GM23338 (cell line): ENCODE measurements around the gene MMP25. TPM values are rescaled to one million over a fixed set of nuclear protein-coding genes. Genes with fewer than 3 reads are reported as not detected.

Experiments used
- CREB1 ChIP-seq: fragments of 250-450 bp; sonication (Bioruptor Pico); IDR thresholded peaks from 2 replicates; pipeline ENCODE4 v1.5.0; 2020; ENCODE audit warnings: low read depth, mild to moderate bottlenecking, moderate library complexity
- EZH2 ChIP-seq: fragments of 200-600 bp; sonication (generic); IDR thresholded peaks from one replicate; pipeline ENCODE4 v1.8.0; 2017; ENCODE audit warnings: antibody characterized with exemption, mild to moderate bottlenecking, low read depth; ENCODE audit not compliant: unreplicated experiment
- EZH2phosphoT487 ChIP-seq: fragments of 200-600 bp; sonication (generic); IDR thresholded peaks from one replicate; pipeline ENCODE4 v1.8.1; 2018; ENCODE audit warnings: antibody characterized with exemption; ENCODE audit not compliant: unreplicated experiment
- JUNB ChIP-seq: IDR thresholded peaks from one replicate; pipeline ENCODE4 v1.6.1; 2016; ENCODE audit warnings: antibody characterized with exemption; ENCODE audit not compliant: unreplicated experiment
- NANOG ChIP-seq: IDR thresholded peaks from 2 replicates; pipeline ENCODE4 v1.6.1; 2016; ENCODE audit warnings: antibody characterized with exemption, borderline replicate concordance
- ZNF331 ChIP-seq: fragments of 250-450 bp; sonication (Bioruptor Pico); IDR thresholded peaks from 2 replicates; pipeline ENCODE4 v1.5.0; 2020; ENCODE audit warnings: low read depth, mild to moderate bottlenecking, moderate library complexity
- polyA plus RNA-seq: library from polyadenylated mRNA; unstranded; fragments of >200 nt; fragmentation: Nextera tagmentation; extraction: Ambion mirVana; gene quantifications from 2 replicates; pipeline ENCODE4 v1.2.1, GENCODE V29; 2016
- total RNA-seq: library from RNA; depleted of rRNA; stranded (reverse); fragments of >200 nt; shearing (Covaris generic); gene quantifications from 2 replicates; pipeline ENCODE4 v1.2.3, GENCODE V29; 2014
- TF ChIP-seq, protein P1 (sequence below): fragments of 250-450 bp; sonication (Bioruptor Pico); IDR thresholded peaks from 2 replicates; pipeline ENCODE4 v1.5.0; 2020; ENCODE audit warnings: mild to moderate bottlenecking, moderate library complexity
- TF ChIP-seq, protein P2 (sequence below): IDR thresholded peaks from one replicate; pipeline ENCODE4 v1.6.1; 2018; ENCODE audit warnings: antibody characterized with exemption; ENCODE audit not compliant: unreplicated experiment

MMP25 gene
- total and polyA plus RNA-seq, 2 experiments from 2014 or later = 7.7 to 15.9 TPM

DNA sequence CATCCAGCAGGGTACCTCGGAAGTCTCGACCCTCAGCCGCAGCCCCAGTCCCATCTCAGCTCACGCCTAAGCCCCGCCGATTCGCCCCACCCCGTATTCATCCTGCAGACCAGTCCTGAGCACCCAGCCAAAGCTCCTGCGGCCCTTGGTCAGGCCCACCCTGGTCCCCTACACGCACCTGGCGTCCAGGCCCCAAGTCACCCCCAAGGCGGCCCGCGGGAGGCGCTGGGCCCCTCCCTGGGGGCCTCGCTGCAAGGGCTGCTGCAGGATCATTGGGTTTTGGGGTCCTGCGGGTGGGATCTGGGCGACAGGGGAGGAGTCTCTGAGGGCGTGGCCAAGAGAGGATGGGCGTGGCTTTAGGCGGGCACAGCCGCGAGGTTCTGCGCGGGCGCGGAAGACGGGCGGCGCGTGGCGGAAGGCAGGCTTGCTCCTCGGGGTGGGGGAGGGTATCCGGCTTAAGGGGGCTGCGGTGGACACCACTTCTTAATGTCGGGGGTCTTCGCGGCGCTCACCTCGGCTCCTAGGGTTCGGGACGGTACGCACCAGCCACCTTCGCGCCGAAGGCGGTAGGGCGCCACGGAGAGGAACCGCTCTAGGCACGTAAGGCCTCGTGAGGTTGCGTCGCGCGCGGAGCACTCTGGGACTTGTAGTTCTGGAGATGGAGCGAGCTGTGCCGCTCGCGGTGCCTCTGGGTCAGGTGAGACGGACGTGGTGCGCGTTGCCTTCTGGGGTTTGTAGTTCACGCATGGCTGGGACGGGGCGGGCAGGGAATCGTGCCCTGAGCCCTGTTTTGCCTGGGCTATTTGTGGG, 22.5 kb upstream of the MMP25 start, which contains the start of the genes HCFC1R1 and THOC6 (continued):
- TF ChIP-seq, protein P1, sequence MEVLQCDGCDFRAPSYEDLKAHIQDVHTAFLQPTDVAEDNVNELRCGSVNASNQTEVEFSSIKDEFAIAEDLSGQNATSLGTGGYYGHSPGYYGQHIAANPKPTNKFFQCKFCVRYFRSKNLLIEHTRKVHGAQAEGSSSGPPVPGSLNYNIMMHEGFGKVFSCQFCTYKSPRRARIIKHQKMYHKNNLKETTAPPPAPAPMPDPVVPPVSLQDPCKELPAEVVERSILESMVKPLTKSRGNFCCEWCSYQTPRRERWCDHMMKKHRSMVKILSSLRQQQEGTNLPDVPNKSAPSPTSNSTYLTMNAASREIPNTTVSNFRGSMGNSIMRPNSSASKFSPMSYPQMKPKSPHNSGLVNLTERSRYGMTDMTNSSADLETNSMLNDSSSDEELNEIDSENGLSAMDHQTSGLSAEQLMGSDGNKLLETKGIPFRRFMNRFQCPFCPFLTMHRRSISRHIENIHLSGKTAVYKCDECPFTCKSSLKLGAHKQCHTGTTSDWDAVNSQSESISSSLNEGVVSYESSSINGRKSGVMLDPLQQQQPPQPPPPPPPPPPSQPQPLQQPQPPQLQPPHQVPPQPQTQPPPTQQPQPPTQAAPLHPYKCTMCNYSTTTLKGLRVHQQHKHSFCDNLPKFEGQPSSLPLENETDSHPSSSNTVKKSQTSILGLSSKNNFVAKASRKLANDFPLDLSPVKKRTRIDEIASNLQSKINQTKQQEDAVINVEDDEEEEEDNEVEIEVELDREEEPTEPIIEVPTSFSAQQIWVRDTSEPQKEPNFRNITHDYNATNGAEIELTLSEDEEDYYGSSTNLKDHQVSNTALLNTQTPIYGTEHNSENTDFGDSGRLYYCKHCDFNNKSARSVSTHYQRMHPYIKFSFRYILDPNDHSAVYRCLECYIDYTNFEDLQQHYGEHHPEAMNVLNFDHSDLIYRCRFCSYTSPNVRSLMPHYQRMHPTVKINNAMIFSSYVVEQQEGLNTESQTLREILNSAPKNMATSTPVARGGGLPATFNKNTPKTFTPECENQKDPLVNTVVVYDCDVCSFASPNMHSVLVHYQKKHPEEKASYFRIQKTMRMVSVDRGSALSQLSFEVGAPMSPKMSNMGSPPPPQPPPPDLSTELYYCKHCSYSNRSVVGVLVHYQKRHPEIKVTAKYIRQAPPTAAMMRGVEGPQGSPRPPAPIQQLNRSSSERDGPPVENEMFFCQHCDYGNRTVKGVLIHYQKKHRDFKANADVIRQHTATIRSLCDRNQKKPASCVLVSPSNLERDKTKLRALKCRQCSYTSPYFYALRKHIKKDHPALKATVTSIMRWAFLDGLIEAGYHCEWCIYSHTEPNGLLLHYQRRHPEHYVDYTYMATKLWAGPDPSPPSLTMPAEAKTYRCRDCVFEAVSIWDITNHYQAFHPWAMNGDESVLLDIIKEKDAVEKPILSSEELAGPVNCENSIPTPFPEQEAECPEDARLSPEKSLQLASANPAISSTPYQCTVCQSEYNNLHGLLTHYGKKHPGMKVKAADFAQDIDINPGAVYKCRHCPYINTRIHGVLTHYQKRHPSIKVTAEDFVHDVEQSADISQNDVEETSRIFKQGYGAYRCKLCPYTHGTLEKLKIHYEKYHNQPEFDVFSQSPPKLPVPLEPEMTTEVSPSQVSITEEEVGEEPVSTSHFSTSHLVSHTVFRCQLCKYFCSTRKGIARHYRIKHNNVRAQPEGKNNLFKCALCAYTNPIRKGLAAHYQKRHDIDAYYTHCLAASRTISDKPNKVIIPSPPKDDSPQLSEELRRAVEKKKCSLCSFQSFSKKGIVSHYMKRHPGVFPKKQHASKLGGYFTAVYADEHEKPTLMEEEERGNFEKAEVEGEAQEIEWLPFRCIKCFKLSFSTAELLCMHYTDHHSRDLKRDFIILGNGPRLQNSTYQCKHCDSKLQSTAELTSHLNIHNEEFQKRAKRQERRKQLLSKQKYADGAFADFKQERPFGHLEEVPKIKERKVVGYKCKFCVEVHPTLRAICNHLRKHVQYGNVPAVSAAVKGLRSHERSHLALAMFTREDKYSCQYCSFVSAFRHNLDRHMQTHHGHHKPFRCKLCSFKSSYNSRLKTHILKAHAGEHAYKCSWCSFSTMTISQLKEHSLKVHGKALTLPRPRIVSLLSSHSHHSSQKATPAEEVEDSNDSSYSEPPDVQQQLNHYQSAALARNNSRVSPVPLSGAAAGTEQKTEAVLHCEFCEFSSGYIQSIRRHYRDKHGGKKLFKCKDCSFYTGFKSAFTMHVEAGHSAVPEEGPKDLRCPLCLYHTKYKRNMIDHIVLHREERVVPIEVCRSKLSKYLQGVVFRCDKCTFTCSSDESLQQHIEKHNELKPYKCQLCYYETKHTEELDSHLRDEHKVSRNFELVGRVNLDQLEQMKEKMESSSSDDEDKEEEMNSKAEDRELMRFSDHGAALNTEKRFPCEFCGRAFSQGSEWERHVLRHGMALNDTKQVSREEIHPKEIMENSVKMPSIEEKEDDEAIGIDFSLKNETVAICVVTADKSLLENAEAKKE (CRISPR knock-in tag) = no peak
- TF ChIP-seq CREB1 (peak; percentile 88), ZNF331 (no peak), EZH2phosphoT487 (no peak), JUNB (no peak), NANOG (no peak), EZH2 (no peak)
- TF ChIP-seq, protein P2, sequence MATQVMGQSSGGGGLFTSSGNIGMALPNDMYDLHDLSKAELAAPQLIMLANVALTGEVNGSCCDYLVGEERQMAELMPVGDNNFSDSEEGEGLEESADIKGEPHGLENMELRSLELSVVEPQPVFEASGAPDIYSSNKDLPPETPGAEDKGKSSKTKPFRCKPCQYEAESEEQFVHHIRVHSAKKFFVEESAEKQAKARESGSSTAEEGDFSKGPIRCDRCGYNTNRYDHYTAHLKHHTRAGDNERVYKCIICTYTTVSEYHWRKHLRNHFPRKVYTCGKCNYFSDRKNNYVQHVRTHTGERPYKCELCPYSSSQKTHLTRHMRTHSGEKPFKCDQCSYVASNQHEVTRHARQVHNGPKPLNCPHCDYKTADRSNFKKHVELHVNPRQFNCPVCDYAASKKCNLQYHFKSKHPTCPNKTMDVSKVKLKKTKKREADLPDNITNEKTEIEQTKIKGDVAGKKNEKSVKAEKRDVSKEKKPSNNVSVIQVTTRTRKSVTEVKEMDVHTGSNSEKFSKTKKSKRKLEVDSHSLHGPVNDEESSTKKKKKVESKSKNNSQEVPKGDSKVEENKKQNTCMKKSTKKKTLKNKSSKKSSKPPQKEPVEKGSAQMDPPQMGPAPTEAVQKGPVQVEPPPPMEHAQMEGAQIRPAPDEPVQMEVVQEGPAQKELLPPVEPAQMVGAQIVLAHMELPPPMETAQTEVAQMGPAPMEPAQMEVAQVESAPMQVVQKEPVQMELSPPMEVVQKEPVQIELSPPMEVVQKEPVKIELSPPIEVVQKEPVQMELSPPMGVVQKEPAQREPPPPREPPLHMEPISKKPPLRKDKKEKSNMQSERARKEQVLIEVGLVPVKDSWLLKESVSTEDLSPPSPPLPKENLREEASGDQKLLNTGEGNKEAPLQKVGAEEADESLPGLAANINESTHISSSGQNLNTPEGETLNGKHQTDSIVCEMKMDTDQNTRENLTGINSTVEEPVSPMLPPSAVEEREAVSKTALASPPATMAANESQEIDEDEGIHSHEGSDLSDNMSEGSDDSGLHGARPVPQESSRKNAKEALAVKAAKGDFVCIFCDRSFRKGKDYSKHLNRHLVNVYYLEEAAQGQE = no peak
